HepG2 (cell line): ENCODE measurements around the gene PID1.

ENCODE experiments used
- DMAP1 ChIP-seq: IDR thresholded peaks from 2 replicates; pipeline ENCODE4 v1.6.1; 2016
- MXI1 ChIP-seq: IDR thresholded peaks from 3 replicates; pipeline ENCODE4 v1.6.1; 2012; ENCODE audit warnings: low read depth, low read length, inconsistent platforms, borderline replicate concordance
- STAT5B ChIP-seq: sonication (generic); formaldehyde crosslinking; IDR thresholded peaks from 2 replicates; pipeline ENCODE4 v1.4.0; 2020; ENCODE audit warnings: missing genetic modification reagents

DNA sequence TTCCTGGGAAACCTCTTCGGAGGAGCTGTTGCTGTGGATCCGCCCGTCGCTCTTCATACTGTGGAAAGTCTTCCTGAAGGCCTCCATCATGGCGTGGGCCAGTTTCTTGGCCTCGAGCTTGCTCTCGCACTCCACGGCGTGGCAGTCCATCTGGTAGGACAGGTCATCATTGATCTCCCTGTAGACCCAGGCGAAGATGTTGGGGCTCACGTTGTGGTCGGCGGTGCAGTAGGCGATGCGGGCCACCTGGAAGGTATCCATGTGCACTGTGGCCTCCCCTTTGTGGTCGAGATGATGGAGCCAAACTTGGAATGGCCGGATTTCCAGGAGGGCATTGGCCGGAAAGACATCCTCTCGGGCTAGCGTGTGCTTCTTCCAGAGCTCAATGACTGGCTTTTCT is 245.4 kb downstream of the PID1 start:
- TF ChIP-seq MXI1 (no peak), STAT5B (CRISPR knock-in tag) (no peak), DMAP1 (CRISPR knock-in tag) (no peak)
